IMR-90 (cell line): ENCODE data around the gene LRRC8E. TPM values are rescaled to one million over a fixed set of nuclear protein-coding genes. Genes with fewer than 3 reads are reported as not detected.

Source experiments
- ATAC-seq: fragments of 200-7000 bp; cut with Tn5 transposase; 2 replicates; pipeline ENCODE4 v1.9.1; 2020; ENCODE audit warnings: low read depth, mild to moderate bottlenecking, moderate library complexity
- BruUV-seq: library from RNA; stranded (reverse); fragments of 400-500 nt; replicated peaks from 2 replicates; lab custom pipeline; 2021; lab: Mats Ljungman, UMichigan
- CTCF ChIA-PET: fragments of 300-600 bp; formaldehyde crosslinking; extraction: SDS; loops from one replicate; lab custom pipeline; 2021; ENCODE audit warnings: antibody characterized with exemption; lab: Yijun Ruan, JAX
- POLR2A ChIA-PET: fragments of 300-600 bp; sonication (Branson Sonifier 250); formaldehyde crosslinking; loops from one replicate; lab custom pipeline; 2022; ENCODE audit warnings: antibody characterized with exemption; ENCODE audit not compliant: unreplicated experiment; lab: Charles Lee
- DNase-seq: peaks from one replicate; pipeline ENCODE4 v3.0.0; 2013
- H2AFZ ChIP-seq: replicated peaks from 2 replicates; pipeline ENCODE3; 2013; ENCODE audit warnings: low read length, mild to moderate bottlenecking; ENCODE audit not compliant: poor library complexity
- H2AK5ac ChIP-seq: 2 replicates; pipeline ENCODE4 v1.6.1; 2013; ENCODE audit warnings: low read depth, low read length, inconsistent platforms
- H2AK9ac ChIP-seq: replicated peaks from 2 replicates; pipeline ENCODE3; 2013; ENCODE audit warnings: mild to moderate bottlenecking, low read depth, low read length, moderate library complexity; ENCODE audit not compliant: poor library complexity
- H2BK120ac ChIP-seq: 2 replicates; pipeline ENCODE4 v1.6.1; 2013; ENCODE audit warnings: low read depth, low read length, inconsistent platforms
- H2BK15ac ChIP-seq: 3 replicates; pipeline ENCODE4 v1.6.1; 2013; ENCODE audit warnings: low read depth, low read length, inconsistent platforms
- H2BK20ac ChIP-seq: 2 replicates; pipeline ENCODE4 v1.6.1; 2013; ENCODE audit warnings: low read depth, mild to moderate bottlenecking, inconsistent platforms, low read length, moderate library complexity
- H2BK5ac ChIP-seq: 2 replicates; pipeline ENCODE4 v1.6.1; 2013; ENCODE audit warnings: mild to moderate bottlenecking, low read depth, low read length, inconsistent platforms; ENCODE audit not compliant: poor library complexity, severe bottlenecking
- H3K14ac ChIP-seq: replicated peaks from 2 replicates; pipeline ENCODE4 v1.6.1; 2013; ENCODE audit warnings: low read depth, low read length, inconsistent platforms
- H3K18ac ChIP-seq: 2 replicates; pipeline ENCODE4 v1.6.1; 2013; ENCODE audit warnings: low read depth, low read length, control low read depth
- H3K23ac ChIP-seq: 2 replicates; pipeline ENCODE4 v1.6.1; 2013; ENCODE audit warnings: low read depth, low read length, inconsistent platforms
- H3K27ac ChIP-seq: 2 replicates; pipeline ENCODE4 v1.5.1; 2013; ENCODE audit warnings: mild to moderate bottlenecking, control low read depth, low read length; ENCODE audit not compliant: insufficient read depth
- H3K27me3 ChIP-seq: 2 replicates; pipeline ENCODE4 v1.6.1; 2013; ENCODE audit warnings: low read length; ENCODE audit not compliant: control insufficient read depth, insufficient read depth
- H3K36me3 ChIP-seq: 2 replicates; pipeline ENCODE4 v1.6.1; 2013; ENCODE audit warnings: low read length, mixed read lengths; ENCODE audit not compliant: control insufficient read depth, insufficient read depth
- H3K4ac ChIP-seq: 2 replicates; pipeline ENCODE4 v1.6.1; 2013; ENCODE audit warnings: low read depth, low read length, inconsistent platforms
- H3K4me1 ChIP-seq: 2 replicates; pipeline ENCODE4 v1.6.1; 2013; ENCODE audit warnings: low read length, mixed read lengths; ENCODE audit not compliant: control insufficient read depth, insufficient read depth
- H3K4me2 ChIP-seq: 2 replicates; pipeline ENCODE4 v1.6.1; 2013; ENCODE audit warnings: low read depth, mild to moderate bottlenecking, control low read depth, low read length, moderate library complexity
- H3K4me3 ChIP-seq: 2 replicates; pipeline ENCODE4 v1.5.1; 2013; ENCODE audit warnings: low read depth, mild to moderate bottlenecking, control low read depth, low read length, moderate library complexity; ENCODE audit not compliant: insufficient read depth
- H3K56ac ChIP-seq: 2 replicates; pipeline ENCODE4 v1.6.1; 2013; ENCODE audit warnings: low read length, inconsistent platforms; ENCODE audit not compliant: insufficient read depth; ENCODE audit errors: extremely low read depth
- H3K79me1 ChIP-seq, 2 experiments: 2 replicates each; pipeline ENCODE4 v1.6.1; 2013; ENCODE audit warnings: low read length in 2 of 2, inconsistent platforms in 1 of 2, low read depth in 1 of 2
- H3K9ac ChIP-seq: 2 replicates; pipeline ENCODE4 v1.6.1; 2013; ENCODE audit warnings: low read depth, low read length, control low read depth
- H3K9me1 ChIP-seq: 2 replicates; pipeline ENCODE4 v1.6.1; 2013; ENCODE audit warnings: low read length, inconsistent platforms; ENCODE audit not compliant: insufficient read depth
- H3K9me3 ChIP-seq: 2 replicates; pipeline ENCODE4 v1.6.1; 2013; ENCODE audit warnings: low read length; ENCODE audit not compliant: control insufficient read depth, insufficient read depth
- H4K20me1 ChIP-seq: 2 replicates; pipeline ENCODE4 v1.6.1; 2013; ENCODE audit warnings: low read length, inconsistent platforms; ENCODE audit not compliant: insufficient read depth
- H4K5ac ChIP-seq: 2 replicates; pipeline ENCODE4 v1.6.1; 2013; ENCODE audit warnings: mild to moderate bottlenecking, low read depth, low read length, control low read depth
- H4K8ac ChIP-seq, 2 experiments: 2 replicates each; pipeline ENCODE4 v1.6.1; 2013; ENCODE audit warnings: low read depth in 2 of 2, low read length in 2 of 2, control low read depth in 1 of 2, inconsistent platforms in 1 of 2
- H4K91ac ChIP-seq: 2 replicates; pipeline ENCODE4 v1.6.1; 2013; ENCODE audit warnings: low read depth, low read length, inconsistent platforms; ENCODE audit not compliant: insufficient read depth
- CEBPB ChIP-seq: IDR thresholded peaks from 2 replicates; pipeline ENCODE4 v1.6.1; 2012; ENCODE audit warnings: low read depth, low read length, improper control_type of control experiment
- MAFK ChIP-seq: IDR thresholded peaks from 2 replicates; pipeline ENCODE4 v1.6.1; 2012; ENCODE audit warnings: low read depth, low read length, improper control_type of control experiment
- POLR2A ChIP-seq: IDR thresholded peaks from 2 replicates; pipeline ENCODE4 v1.6.1; 2012; ENCODE audit warnings: mild to moderate bottlenecking, low read depth, low read length
- RCOR1 ChIP-seq: IDR thresholded peaks from 2 replicates; pipeline ENCODE4 v1.6.1; 2012; ENCODE audit warnings: mild to moderate bottlenecking, low read length, improper control_type of control experiment; ENCODE audit not compliant: insufficient replicate concordance
- RFX5 ChIP-seq: IDR thresholded peaks from 2 replicates; pipeline ENCODE4 v1.8.0; 2012; ENCODE audit warnings: low read depth, mild to moderate bottlenecking, low read length, moderate library complexity
- WGBS, 2 experiments: methylation state at CpG; one replicate each; pipeline versions ENCODE4 v1.1.5 to v1.1.7; 2013; ENCODE audit warnings: missing lambda C conversion rate in 2 of 2; ENCODE audit not compliant: insufficient read length in 1 of 2; ENCODE audit errors: extremely low coverage in 2 of 2; 5-methylcytosine and 5-hydroxymethylcytosine counted together
- dilution Hi-C: fragments of 300-500 bp; cut with HindIII; formaldehyde crosslinking; loops from one replicate; pipeline ENCODE4 v1.14.3; 2018; ENCODE audit warnings: low sequenced_read_pairs; ENCODE audit not compliant: unreplicated experiment
- in situ Hi-C: fragments of 300-500 bp; cut with MboI; formaldehyde crosslinking; loops from 3 replicates; pipeline ENCODE4 v1.14.3; 2019; ENCODE audit warnings: low sequenced_read_pairs, inconsistent platforms, mixed read lengths
- intact Hi-C: fragments of 100-400 bp; cut with micrococcal nuclease; formaldehyde crosslinking; loops from 2 replicates; pipeline ENCODE4 v1.10.0; 2022
- polyA plus RNA-seq, 3 experiments: library from polyadenylated mRNA; depleted of rRNA; stranded (reverse); fragments of >200 nt; gene quantifications; 2 replicates each; pipeline ENCODE4 v1.2.3, GENCODE V29; 2012; ENCODE audit warnings: low replicate concordance in 1 of 3
- total RNA-seq: library from RNA; depleted of rRNA; stranded (reverse); fragments of >200 nt; gene quantifications from 2 replicates; pipeline ENCODE4 v1.2.3, GENCODE V29; 2012
- TF ChIP-seq, protein P1 (sequence below): conservative IDR thresholded peaks from 2 replicates; pipeline ENCODE4 v1.5.1; 2012; ENCODE audit warnings: mild to moderate bottlenecking, low read depth, low read length, improper control_type of control experiment
- TF ChIP-seq, protein P2 (sequence below): fragments of 150-350 bp; IDR thresholded peaks from 2 replicates; pipeline ENCODE4 v1.6.1; 2017; ENCODE audit warnings: mild to moderate bottlenecking, antibody characterized with exemption, low read length, low read depth

Gene LRRC8E
- total and polyA plus RNA-seq, 2 of the 4 experiments (the other 2 are of a cell fraction) = 6.4 to 7.2 TPM

DNA sequence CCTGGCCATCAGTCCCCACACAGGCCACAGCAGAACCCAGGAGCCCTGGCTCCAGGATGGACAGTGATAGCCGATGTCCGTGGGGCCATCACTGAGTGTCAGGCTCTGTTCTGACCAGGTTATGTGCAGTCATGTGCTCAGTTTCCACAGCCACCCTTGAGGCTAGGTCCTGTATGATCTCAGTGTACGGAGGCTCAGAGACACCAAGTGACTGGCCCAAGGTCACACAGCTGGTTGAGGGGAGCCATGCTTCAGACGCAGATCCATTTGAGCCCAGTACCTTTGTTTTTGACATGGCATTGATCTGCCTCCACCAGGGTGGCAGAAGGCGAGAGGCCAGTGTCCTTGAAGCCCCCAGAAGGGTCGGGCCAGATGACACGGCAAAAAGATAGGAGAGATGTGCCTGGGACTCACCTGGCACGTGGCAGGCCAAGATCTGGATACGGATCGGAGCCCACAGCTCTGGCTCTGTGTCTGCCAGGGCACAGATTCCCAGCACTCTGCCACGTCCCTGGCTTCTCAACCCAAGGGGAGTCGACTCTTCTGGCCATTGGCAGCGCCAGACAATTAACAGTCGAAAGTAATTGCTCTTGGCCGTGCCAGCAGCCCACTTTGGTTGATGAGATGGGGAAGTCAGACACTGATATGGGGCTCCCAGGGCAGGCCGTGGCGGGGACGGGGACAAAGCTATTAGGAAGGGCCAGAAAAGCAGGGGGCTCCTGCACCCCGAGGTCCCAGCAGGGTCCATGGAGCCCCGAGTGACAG is 42.7 kb upstream of the LRRC8E start:
- dilution Hi-C loops = no loop called here
- Histone ChIP-seq H3K14ac (no peak overlapping the region), H3K27me3 (no peaks in the 10 kb centered on the region), H2BK20ac (no peak overlapping the region), H2BK15ac (no peak overlapping the region), H3K27ac (no peak overlapping the region), H4K8ac (no peak overlapping the region), H3K9me3 (no peaks in the 10 kb centered on the region; the same call in 1 of the 2 replicates), H3K56ac (no peak overlapping the region), H2AK5ac (no peak overlapping the region), H3K4me3 (no peak overlapping the region), H3K4ac (no peak overlapping the region), H3K23ac (no peak overlapping the region; the same call in 1 of the 2 replicates), H4K91ac (no peak overlapping the region), H2AFZ (no peak overlapping the region), H3K79me1 (peaks cover 20 to 34% of the 10 kb centered on the region in 2 experiments), H3K18ac (no peak overlapping the region), H3K36me3 (no peaks in the 10 kb centered on the region), H4K5ac (no peak overlapping the region), H2AK9ac (no peak overlapping the region), H3K9me1 (peaks cover 18% of the 10 kb centered on the region), H4K20me1 (peaks cover 30% of the 10 kb centered on the region), H3K4me2 (no peak overlapping the region), H3K9ac (no peak overlapping the region), H2BK120ac (no peak overlapping the region), H2BK5ac (no peak overlapping the region), H3K4me1 (peaks cover 5% of the 10 kb centered on the region)
- WGBS, 2 experiments = 83% methylated on average over 13 of the region's 20 CpGs; no CpG with 5 or more reads in 1 of the 2 experiments
- POLR2A ChIA-PET = no interaction called here
- ATAC-seq = no peak
- no TSS peak for BruUV-seq
- no peak for TF ChIP-seq CEBPB
- no peak for TF ChIP-seq RFX5
- TF ChIP-seq, protein P1, sequence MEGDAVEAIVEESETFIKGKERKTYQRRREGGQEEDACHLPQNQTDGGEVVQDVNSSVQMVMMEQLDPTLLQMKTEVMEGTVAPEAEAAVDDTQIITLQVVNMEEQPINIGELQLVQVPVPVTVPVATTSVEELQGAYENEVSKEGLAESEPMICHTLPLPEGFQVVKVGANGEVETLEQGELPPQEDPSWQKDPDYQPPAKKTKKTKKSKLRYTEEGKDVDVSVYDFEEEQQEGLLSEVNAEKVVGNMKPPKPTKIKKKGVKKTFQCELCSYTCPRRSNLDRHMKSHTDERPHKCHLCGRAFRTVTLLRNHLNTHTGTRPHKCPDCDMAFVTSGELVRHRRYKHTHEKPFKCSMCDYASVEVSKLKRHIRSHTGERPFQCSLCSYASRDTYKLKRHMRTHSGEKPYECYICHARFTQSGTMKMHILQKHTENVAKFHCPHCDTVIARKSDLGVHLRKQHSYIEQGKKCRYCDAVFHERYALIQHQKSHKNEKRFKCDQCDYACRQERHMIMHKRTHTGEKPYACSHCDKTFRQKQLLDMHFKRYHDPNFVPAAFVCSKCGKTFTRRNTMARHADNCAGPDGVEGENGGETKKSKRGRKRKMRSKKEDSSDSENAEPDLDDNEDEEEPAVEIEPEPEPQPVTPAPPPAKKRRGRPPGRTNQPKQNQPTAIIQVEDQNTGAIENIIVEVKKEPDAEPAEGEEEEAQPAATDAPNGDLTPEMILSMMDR = no peak
- TF ChIP-seq MAFK = no peak
- TF ChIP-seq, protein P2, sequence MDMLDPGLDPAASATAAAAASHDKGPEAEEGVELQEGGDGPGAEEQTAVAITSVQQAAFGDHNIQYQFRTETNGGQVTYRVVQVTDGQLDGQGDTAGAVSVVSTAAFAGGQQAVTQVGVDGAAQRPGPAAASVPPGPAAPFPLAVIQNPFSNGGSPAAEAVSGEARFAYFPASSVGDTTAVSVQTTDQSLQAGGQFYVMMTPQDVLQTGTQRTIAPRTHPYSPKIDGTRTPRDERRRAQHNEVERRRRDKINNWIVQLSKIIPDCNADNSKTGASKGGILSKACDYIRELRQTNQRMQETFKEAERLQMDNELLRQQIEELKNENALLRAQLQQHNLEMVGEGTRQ = no peak
- no peak for TF ChIP-seq POLR2A
- no peak for TF ChIP-seq RCOR1
- in situ Hi-C loops = no loop called here
- intact Hi-C loops = no loop called here
- no peak for DNase-seq
- CTCF ChIA-PET = no interaction called here
